Measurements from ENCODE around the gene PRR7. TPM values are rescaled to one million over a fixed set of nuclear protein-coding genes. Genes with fewer than 3 reads are reported as not detected.

PRR7 gene
- total and polyA plus RNA-seq, 2 experiments from 2014 or later: 10.5 to 24.8 TPM

DNA sequence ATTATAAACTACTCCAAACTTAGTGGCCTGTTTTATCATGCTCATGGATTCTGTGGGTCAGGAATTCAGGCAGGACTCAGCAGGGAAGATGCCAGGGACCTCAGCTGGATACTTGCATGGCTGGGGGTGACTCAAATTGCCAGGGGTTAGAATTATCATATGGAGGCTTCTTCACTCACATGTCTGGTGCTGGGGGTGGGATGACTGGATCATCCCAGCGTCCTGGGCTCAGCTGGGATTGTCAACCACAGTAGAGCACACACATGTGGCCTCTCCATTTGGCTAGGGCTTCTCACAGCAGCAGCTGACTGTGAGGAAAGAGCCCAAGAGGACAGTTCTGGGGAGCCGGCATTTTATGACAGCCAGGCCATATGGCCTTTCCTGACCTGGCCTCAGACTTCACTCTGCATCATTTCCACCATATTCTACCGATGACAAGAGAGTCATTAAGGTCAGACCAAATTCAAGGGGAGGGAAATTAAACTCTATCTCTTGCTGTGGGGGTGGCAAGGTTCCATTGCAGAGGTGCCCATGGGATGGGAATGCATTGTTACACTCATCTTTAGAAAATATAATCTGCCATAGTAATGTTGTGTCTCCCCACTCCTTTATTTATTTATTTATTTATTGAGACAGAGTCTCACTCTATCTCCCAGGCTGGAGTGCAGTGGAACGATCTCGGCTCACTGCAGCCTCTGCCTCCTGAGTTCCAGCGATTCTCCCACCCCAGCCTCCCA, 25.4 kb upstream of the PRR7 start:
- no peak for TF ChIP-seq EZH2 (IDR thresholded peaks at IDR 0.05; ENCODE audit: insufficient read depth, poor library complexity, severe bottlenecking)
- Histone ChIP-seq H3K79me2 (ENCODE audit: insufficient read depth) (no peaks in the 10 kb centered on the region), H3K4me3 (no peak overlapping the region), H3K4me1 (ENCODE audit: insufficient read depth) (no peaks in the 10 kb centered on the region; the same call in 1 of the 2 replicates), H3K9ac (no peak overlapping the region), H3K9me3 (ENCODE audit: low read depth) (no peaks in the 10 kb centered on the region), H4K20me1 (ENCODE audit: insufficient read depth) (no peaks in the 10 kb centered on the region), H3K36me3 (ENCODE audit: low read depth) (no peaks in the 10 kb centered on the region), H3F3A (ENCODE audit: insufficient read depth) (no peaks in the 10 kb centered on the region), H3K9me2 (ENCODE audit: insufficient read depth) (no peaks in the 10 kb centered on the region), H3K27me3 (replicated peaks; ENCODE audit: insufficient read depth) (no peaks in the 10 kb centered on the region), H3K27ac (no peak overlapping the region), H2AFZ (no peak overlapping the region), H3K4me2 (ENCODE audit: unreplicated experiment) (no peak overlapping the region)
- peak; percentile 51 for DNase-seq
- 65 to 69% methylated on average over 6 of the region's 6 CpGs for WGBS, 2 experiments (ENCODE audit: low coverage in 1 of 2, low lambda C conversion rate in 2 of 2, missing lambda C conversion rate in 2 of 2)
- in situ Hi-C loops (cut with MboI): no loop called here

DNA sequence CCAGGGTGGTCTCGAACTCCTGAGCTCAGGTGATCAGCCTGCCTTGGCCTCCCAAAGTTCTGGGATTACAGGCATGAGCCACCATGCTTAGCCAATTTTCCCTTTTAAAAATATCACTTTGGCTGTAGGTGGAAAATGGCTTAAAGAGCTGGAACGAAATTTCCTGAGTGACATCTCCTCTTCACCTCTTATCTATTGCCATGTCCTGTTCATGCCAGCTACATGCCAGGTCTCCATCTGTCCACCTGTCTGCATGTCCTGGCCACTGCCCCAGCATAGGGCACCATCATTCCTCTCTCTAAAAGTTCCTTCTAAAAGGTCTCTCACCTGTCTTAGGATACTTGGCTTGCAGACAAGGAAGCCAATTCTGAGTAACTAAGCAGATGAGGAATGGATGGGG, 22.9 kb upstream of the PRR7 start:
- Histone ChIP-seq H3K4me2 (ENCODE audit: unreplicated experiment) (no peak overlapping the region), H3K4me1 (ENCODE audit: insufficient read depth) (peaks cover 10% of the 10 kb centered on the region), H3K36me3 (ENCODE audit: low read depth) (no peaks in the 10 kb centered on the region), H3K9me3 (ENCODE audit: low read depth) (no peaks in the 10 kb centered on the region), H3F3A (ENCODE audit: insufficient read depth) (no peaks in the 10 kb centered on the region), H3K4me3 (no peak overlapping the region), H2AFZ (no peak overlapping the region), H3K27ac (no peak overlapping the region), H4K20me1 (ENCODE audit: insufficient read depth) (no peaks in the 10 kb centered on the region), H3K79me2 (ENCODE audit: insufficient read depth) (peaks cover 18% of the 10 kb centered on the region), H3K9me2 (ENCODE audit: insufficient read depth) (no peaks in the 10 kb centered on the region), H3K9ac (no peak overlapping the region), H3K27me3 (replicated peaks; ENCODE audit: insufficient read depth) (no peaks in the 10 kb centered on the region)
- WGBS, 2 experiments (ENCODE audit: low coverage in 1 of 2, low lambda C conversion rate in 2 of 2, missing lambda C conversion rate in 2 of 2): 66 to 72% methylated on average over 2 of the region's 2 CpGs
- DNase-seq: no peak
- in situ Hi-C loops (cut with MboI): no loop called here
- TF ChIP-seq EZH2phosphoT487 (IDR thresholded peaks at IDR 0.05; ENCODE audit: insufficient read depth, low read depth) (no peak), EZH2 (IDR thresholded peaks at IDR 0.05; ENCODE audit: insufficient read depth, poor library complexity, severe bottlenecking) (no peak)

DNA sequence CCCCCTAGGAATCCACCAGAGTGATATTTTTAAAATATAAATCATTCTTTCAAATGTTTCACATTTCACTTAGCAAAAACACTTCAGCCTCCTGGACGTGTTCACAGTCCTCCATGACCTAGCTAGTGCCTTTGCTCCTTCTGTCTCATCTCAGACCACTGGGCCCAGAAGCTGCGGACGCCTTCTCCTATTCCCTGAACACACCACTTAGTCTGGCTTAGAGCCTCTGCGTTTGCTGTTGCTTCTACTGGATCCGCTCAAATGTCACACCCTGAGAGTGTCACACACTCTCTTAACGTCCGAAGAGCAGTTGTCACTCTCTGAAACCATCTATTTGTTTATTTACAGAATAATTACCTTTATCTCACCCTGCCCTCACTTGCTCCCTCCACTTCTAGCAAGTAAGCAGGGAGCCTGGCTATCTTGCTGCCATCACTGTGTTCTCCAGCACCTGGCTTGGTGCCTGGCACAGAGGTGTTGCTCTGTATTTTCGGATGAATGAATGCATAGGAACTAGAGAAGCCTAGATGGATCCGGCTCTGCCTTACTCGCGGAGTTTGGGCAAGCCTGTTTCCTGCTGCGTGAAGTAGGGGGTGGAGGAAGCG, 21.3 kb upstream of the PRR7 start:
- no peak for DNase-seq

DNA sequence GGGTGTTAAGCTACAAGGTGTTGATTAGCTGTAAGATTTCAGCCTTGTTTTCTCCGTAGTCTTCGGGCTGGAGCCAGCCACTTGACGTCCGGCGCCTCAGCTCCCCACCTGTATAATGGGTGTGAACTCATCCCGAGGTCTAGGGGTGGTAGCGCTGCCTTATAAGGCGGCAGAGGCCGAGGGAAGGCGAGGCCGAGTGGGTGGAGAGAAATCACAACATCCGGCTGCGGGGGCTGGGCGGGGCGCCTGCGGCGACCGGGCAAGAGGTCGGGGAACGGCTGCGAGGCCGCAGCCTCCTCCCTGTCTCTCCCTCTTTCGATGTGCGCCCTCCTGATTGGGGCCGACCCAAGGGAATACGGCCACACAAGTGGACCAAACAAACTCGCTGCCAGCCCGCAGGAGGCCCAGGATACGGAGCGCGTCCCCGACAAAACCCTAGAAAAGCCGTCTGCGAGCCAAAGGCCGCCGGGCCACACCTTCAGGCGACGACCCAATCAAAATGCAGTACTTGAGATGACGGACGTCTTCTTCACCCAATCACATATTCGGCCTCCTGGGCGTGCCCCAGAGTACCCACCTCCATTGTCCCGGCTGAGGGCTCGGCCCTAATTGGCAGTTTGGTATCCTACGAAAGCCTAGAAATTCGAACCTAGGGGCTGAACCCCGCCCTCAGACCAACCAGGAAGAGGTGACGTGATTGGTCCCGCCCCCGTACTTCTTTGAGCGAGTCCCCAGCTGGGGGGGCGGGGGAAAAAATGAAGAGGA, 20.6 kb upstream of the PRR7 start:
- Histone ChIP-seq H3K4me2 (ENCODE audit: unreplicated experiment) (peak overlapping the region; percentile 68), H3K4me3 (peak overlapping the region; percentile 74), H3F3A (ENCODE audit: insufficient read depth) (no peaks in the 10 kb centered on the region), H3K9ac (peak overlapping the region; percentile 80), H3K27ac (peak overlapping the region; percentile 79), H3K9me3 (ENCODE audit: low read depth) (no peaks in the 10 kb centered on the region), H2AFZ (peak overlapping the region; percentile 89), H3K9me2 (ENCODE audit: insufficient read depth) (no peaks in the 10 kb centered on the region), H3K36me3 (ENCODE audit: low read depth) (no peaks in the 10 kb centered on the region), H3K79me2 (ENCODE audit: insufficient read depth) (peaks cover 28% of the 10 kb centered on the region), H3K4me1 (ENCODE audit: insufficient read depth) (peaks cover 10% of the 10 kb centered on the region), H4K20me1 (ENCODE audit: insufficient read depth) (no peaks in the 10 kb centered on the region), H3K27me3 (replicated peaks; ENCODE audit: insufficient read depth) (no peaks in the 10 kb centered on the region)
- DNase-seq: peak; percentile 100
- in situ Hi-C loops (cut with MboI): no loop called here
- WGBS, 2 experiments (ENCODE audit: low coverage in 1 of 2, low lambda C conversion rate in 2 of 2, missing lambda C conversion rate in 2 of 2): 1 to 3% methylated on average over 47 to 52 of the region's 52 CpGs
- TF ChIP-seq EZH2 (IDR thresholded peaks at IDR 0.05; ENCODE audit: insufficient read depth, poor library complexity, severe bottlenecking) (no peak), EZH2phosphoT487 (IDR thresholded peaks at IDR 0.05; ENCODE audit: insufficient read depth, low read depth) (no peak)

More for the DNA sequence above, 21.3 kb upstream of the PRR7 start:
- H3K4me1 ChIP-seq (ENCODE audit: insufficient read depth): peaks cover 10% of the 10 kb centered on the region
- H3K27me3 ChIP-seq (replicated peaks; ENCODE audit: insufficient read depth): no peaks in the 10 kb centered on the region
- in situ Hi-C loops (cut with MboI): no loop called here
- peaks cover 28% of the 10 kb centered on the region for H3K79me2 ChIP-seq (ENCODE audit: insufficient read depth)
- no peaks in the 10 kb centered on the region for H3K9me3 ChIP-seq (ENCODE audit: low read depth)
- TF ChIP-seq EZH2 (IDR thresholded peaks at IDR 0.05; ENCODE audit: insufficient read depth, poor library complexity, severe bottlenecking): no peak
- TF ChIP-seq EZH2phosphoT487 (IDR thresholded peaks at IDR 0.05; ENCODE audit: insufficient read depth, low read depth): no peak
- H3K4me2 ChIP-seq (ENCODE audit: unreplicated experiment): peak overlapping the region; percentile 68
- peak overlapping the region; percentile 79 for H3K27ac ChIP-seq
- H3K4me3 ChIP-seq: peak overlapping the region; percentile 74
- peak overlapping the region; percentile 80 for H3K9ac ChIP-seq
- H3K36me3 ChIP-seq (ENCODE audit: low read depth): no peaks in the 10 kb centered on the region
- no peaks in the 10 kb centered on the region for H4K20me1 ChIP-seq (ENCODE audit: insufficient read depth)
- no peaks in the 10 kb centered on the region for H3K9me2 ChIP-seq (ENCODE audit: insufficient read depth)
- no peaks in the 10 kb centered on the region for H3F3A ChIP-seq (ENCODE audit: insufficient read depth)
- 34 to 35% methylated on average over 13 of the region's 13 CpGs for WGBS, 2 experiments (ENCODE audit: low coverage in 1 of 2, low lambda C conversion rate in 2 of 2, missing lambda C conversion rate in 2 of 2)
- peak overlapping the region; percentile 89 for H2AFZ ChIP-seq
